Measurements from ENCODE around the gene BZW2.

DNA sequence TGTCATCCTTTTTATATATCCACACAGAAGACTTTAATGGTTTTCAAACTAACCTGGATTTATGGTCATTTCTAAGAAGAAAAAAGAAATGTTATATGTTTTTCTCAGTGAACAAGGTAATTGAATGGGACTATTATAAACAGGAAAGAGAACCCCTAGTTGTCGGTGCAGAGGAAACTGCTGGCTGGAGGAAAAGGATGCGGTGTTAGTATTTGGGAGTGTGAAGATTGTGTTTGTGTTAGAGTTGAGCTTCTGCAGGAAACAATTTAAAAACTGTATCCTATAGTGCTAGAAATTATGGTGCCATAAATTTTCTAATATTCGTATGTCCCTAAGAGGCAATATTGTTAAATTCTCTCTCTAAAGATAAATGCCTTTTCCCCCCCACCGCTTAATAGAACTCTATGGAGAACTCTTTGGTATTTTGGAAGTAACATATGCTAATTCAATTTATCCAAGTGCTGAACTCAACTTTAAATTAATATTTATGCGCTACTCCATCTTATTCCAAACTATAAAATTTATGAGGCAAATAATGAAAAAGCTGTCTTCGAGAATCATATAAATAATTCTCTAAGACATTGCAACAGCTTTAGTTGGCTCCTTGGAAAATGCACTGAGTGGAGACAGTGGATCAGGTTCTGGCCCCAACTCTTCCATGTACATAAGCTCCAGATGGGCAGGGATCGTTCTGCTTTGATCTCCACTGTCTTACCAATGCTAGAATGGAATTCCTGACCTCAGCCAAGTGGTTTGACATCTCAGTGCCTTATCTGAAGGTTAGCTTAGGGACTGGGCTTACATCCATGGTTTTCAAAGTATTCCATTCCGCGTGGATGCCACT, 5.6 kb downstream of the BZW2 start:
- TF ChIP-seq, protein P1, sequence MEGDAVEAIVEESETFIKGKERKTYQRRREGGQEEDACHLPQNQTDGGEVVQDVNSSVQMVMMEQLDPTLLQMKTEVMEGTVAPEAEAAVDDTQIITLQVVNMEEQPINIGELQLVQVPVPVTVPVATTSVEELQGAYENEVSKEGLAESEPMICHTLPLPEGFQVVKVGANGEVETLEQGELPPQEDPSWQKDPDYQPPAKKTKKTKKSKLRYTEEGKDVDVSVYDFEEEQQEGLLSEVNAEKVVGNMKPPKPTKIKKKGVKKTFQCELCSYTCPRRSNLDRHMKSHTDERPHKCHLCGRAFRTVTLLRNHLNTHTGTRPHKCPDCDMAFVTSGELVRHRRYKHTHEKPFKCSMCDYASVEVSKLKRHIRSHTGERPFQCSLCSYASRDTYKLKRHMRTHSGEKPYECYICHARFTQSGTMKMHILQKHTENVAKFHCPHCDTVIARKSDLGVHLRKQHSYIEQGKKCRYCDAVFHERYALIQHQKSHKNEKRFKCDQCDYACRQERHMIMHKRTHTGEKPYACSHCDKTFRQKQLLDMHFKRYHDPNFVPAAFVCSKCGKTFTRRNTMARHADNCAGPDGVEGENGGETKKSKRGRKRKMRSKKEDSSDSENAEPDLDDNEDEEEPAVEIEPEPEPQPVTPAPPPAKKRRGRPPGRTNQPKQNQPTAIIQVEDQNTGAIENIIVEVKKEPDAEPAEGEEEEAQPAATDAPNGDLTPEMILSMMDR (conservative IDR thresholded peaks at IDR 0.05), result no peak
- no peak for TF ChIP-seq ZFX (IDR thresholded peaks at IDR 0.05)
